CD4-positive, alpha-beta T cell treated with Interleukin-1 beta for 1 hour (primary cell): ENCODE data around the gene SLC9A9.
"Not testable (repeated sequence)": the region's sequence is repeated elsewhere in the genome, so short reads cannot be mapped to it uniquely, and the experiment has no call there.

Experiments used
- DNase-seq, 2 donors: peaks; one replicate each; pipeline ENCODE4 v3.0.0-alpha.2; 2020 to 2022

Gene SLC9A9

GRCh38 chr3:143302638-143303171, 545.6 kb downstream of the SLC9A9 start:
- DNase-seq: no peak

- DNase-seq: no peak
Measured at GRCh38 chr3:143301031-143301901, 547.0 kb downstream of the SLC9A9 start.

- DNase-seq: no peak
Measured at GRCh38 chr3:143298886-143299535, 549.3 kb downstream of the SLC9A9 start.

GRCh38 chr3:143298380-143298779, 549.9 kb downstream of the SLC9A9 start:
- no peak for DNase-seq

GRCh38 chr3:143295201-143296080, 552.8 kb downstream of the SLC9A9 start:
- no peak for DNase-seq

- no peak for DNase-seq
Measured at GRCh38 chr3:143294188-143294587, 554.1 kb downstream of the SLC9A9 start.

- no peak for DNase-seq
Measured at GRCh38 chr3:143291836-143292447, 556.3 kb downstream of the SLC9A9 start.

- no peak for DNase-seq
Measured at GRCh38 chr3:143288944-143289343, 559.3 kb downstream of the SLC9A9 start.

GRCh38 chr3:143287403-143287802, 560.9 kb downstream of the SLC9A9 start:
- DNase-seq: no peak

- no peak for DNase-seq
Measured at GRCh38 chr3:143286392-143287010, 561.8 kb downstream of the SLC9A9 start.

- no peak for DNase-seq
Measured at GRCh38 chr3:143283432-143284128, 564.7 kb downstream of the SLC9A9 start.

GRCh38 chr3:143280984-143281383, 567.3 kb downstream of the SLC9A9 start:
- peak in 1 of 2 donors; percentile 5 for DNase-seq

GRCh38 chr3:143279567-143279966, 568.7 kb downstream of the SLC9A9 start:
- not testable (repeated sequence) for DNase-seq

- no peak for DNase-seq
Measured at GRCh38 chr3:143278721-143279120, 569.5 kb downstream of the SLC9A9 start.

GRCh38 chr3:143277531-143277930, 570.7 kb downstream of the SLC9A9 start:
- no peak for DNase-seq

GRCh38 chr3:143276592-143276991, 571.7 kb downstream of the SLC9A9 start:
- DNase-seq: no peak

- DNase-seq: no peak
Measured at GRCh38 chr3:143273975-143274690, 574.1 kb downstream of the SLC9A9 start.

GRCh38 chr3:143271136-143271535, 577.1 kb downstream of the SLC9A9 start:
- DNase-seq: no peak

- no peak for DNase-seq
Measured at GRCh38 chr3:143269741-143270140, 578.5 kb downstream of the SLC9A9 start.

- DNase-seq: no peak
Measured at GRCh38 chr3:143267989-143268388, 580.3 kb downstream of the SLC9A9 start.

- no peak for DNase-seq
Measured at GRCh38 chr3:143266927-143267326, 581.3 kb downstream of the SLC9A9 start.
